ENCODE results near the gene ATF5. TPM values are rescaled to one million over a fixed set of nuclear protein-coding genes. Genes with fewer than 3 reads are reported as not detected.
"Not testable (repeated sequence)": the region's sequence is repeated elsewhere in the genome, so short reads cannot be mapped to it uniquely, and the experiment has no call there.

ATF5 gene
- total RNA-seq, 2 donors from 2014 or later, result 52.3 to 73.6 TPM

- H3K9me3 Mint-ChIP-seq; DNase-seq; H3K27me3 Mint-ChIP-seq (ENCODE audit: low read depth); ATAC-seq (replicated peaks in 1 of 2); H3K4me3 Mint-ChIP-seq; H3K27ac Mint-ChIP-seq; H3K4me1 Mint-ChIP-seq (ENCODE audit: low read depth); H3K36me3 Mint-ChIP-seq (ENCODE audit: insufficient read depth in 2 of 2): not testable (repeated sequence)
These were observed 32.0 kb downstream of the ATF5 start, which contains the start of gene SIGLEC11 for GRCh38 chr19:49960980-49961379. TSS of gene SIGLEC11 (minus strand) at chr19:49961172. CDS start at chr19:49961081, 91 bp downstream.

- Mint-ChIP-seq H3K4me3 (no peak overlapping the region), H3K27me3 (ENCODE audit: low read depth) (no peaks in the 10 kb centered on the region), H3K9me3 (no peaks in the 10 kb centered on the region), H3K27ac (no peak overlapping the region), H3K4me1 (ENCODE audit: low read depth) (no peaks in the 10 kb centered on the region), H3K36me3 (ENCODE audit: insufficient read depth in 2 of 2) (no peaks in the 10 kb centered on the region)
- ATAC-seq (replicated peaks in 1 of 2), result no peak
- no peak for DNase-seq
These were observed 39.4 kb downstream of the ATF5 start for GRCh38 chr19:49968279-49968922.

GRCh38 chr19:49969355-49969754, 40.4 kb downstream of the ATF5 start:
- not testable (repeated sequence) for H3K27me3 Mint-ChIP-seq (ENCODE audit: low read depth); H3K9me3 Mint-ChIP-seq; DNase-seq; H3K4me1 Mint-ChIP-seq (ENCODE audit: low read depth); H3K4me3 Mint-ChIP-seq; H3K27ac Mint-ChIP-seq; ATAC-seq (replicated peaks in 1 of 2); H3K36me3 Mint-ChIP-seq (ENCODE audit: insufficient read depth in 2 of 2)

GRCh38 chr19:49971991-49972411, 43.0 kb downstream of the ATF5 start:
- DNase-seq (no peak), ATAC-seq (replicated peaks in 1 of 2) (no peak)
- Mint-ChIP-seq H3K4me1 (ENCODE audit: low read depth) (no peaks in the 10 kb centered on the region), H3K36me3 (ENCODE audit: insufficient read depth in 2 of 2) (peaks cover 2% of the 10 kb centered on the region in 2 donors), H3K27ac (no peak overlapping the region), H3K9me3 (no peaks in the 10 kb centered on the region), H3K27me3 (ENCODE audit: low read depth) (no peaks in the 10 kb centered on the region), H3K4me3 (no peak overlapping the region)

- H3K9me3 Mint-ChIP-seq, result no peaks in the 10 kb centered on the region
These were observed 43.8 kb downstream of the ATF5 start for GRCh38 chr19:49972841-49973240.

GRCh38 chr19:49973987-49974386, 45.0 kb downstream of the ATF5 start:
- Mint-ChIP-seq H3K27me3 (ENCODE audit: low read depth) (no peaks in the 10 kb centered on the region), H3K27ac (no peak overlapping the region), H3K4me3 (no peak overlapping the region), H3K4me1 (ENCODE audit: low read depth) (no peaks in the 10 kb centered on the region), H3K36me3 (ENCODE audit: insufficient read depth in 2 of 2) (peaks cover 2% of the 10 kb centered on the region in 2 donors), H3K9me3 (no peaks in the 10 kb centered on the region)
- ATAC-seq (replicated peaks in 1 of 2) (no peak), DNase-seq (no peak)

More at GRCh38 chr19:49972841-49973240, 43.8 kb downstream of the ATF5 start:
- Mint-ChIP-seq H3K4me3 (no peak overlapping the region), H3K27ac (no peak overlapping the region), H3K27me3 (ENCODE audit: low read depth) (no peaks in the 10 kb centered on the region), H3K4me1 (ENCODE audit: low read depth) (no peaks in the 10 kb centered on the region), H3K36me3 (ENCODE audit: insufficient read depth in 2 of 2) (peaks cover 2% of the 10 kb centered on the region in 2 donors)
- no peak for DNase-seq
- ATAC-seq (replicated peaks in 1 of 2), result no peak

- Mint-ChIP-seq H3K4me1 (ENCODE audit: low read depth) (no peaks in the 10 kb centered on the region), H3K27ac (no peak overlapping the region), H3K4me3 (no peak overlapping the region), H3K36me3 (ENCODE audit: insufficient read depth in 2 of 2) (peaks cover 2% of the 10 kb centered on the region in 2 donors), H3K9me3 (no peaks in the 10 kb centered on the region), H3K27me3 (ENCODE audit: low read depth) (no peaks in the 10 kb centered on the region)
- ATAC-seq (replicated peaks in 1 of 2), result no peak
- no peak for DNase-seq
These were observed 46.0 kb downstream of the ATF5 start for GRCh38 chr19:49975051-49975450.

- Mint-ChIP-seq H3K9me3 (no peaks in the 10 kb centered on the region), H3K27me3 (ENCODE audit: low read depth) (no peaks in the 10 kb centered on the region), H3K36me3 (ENCODE audit: insufficient read depth in 2 of 2) (peaks cover 2% of the 10 kb centered on the region in 2 donors), H3K4me1 (ENCODE audit: low read depth) (no peaks in the 10 kb centered on the region), H3K4me3 (no peak overlapping the region), H3K27ac (no peak overlapping the region)
- no peak for DNase-seq
- no peak for ATAC-seq (replicated peaks in 1 of 2)
These were observed 47.5 kb downstream of the ATF5 start for GRCh38 chr19:49976496-49976895.

GRCh38 chr19:49977076-49977475, 48.1 kb downstream of the ATF5 start:
- no peaks in the 10 kb centered on the region for H3K4me1 Mint-ChIP-seq (ENCODE audit: low read depth)
- no peak overlapping the region for H3K4me3 Mint-ChIP-seq
- no peak for ATAC-seq (replicated peaks in 1 of 2)
- H3K36me3 Mint-ChIP-seq (ENCODE audit: insufficient read depth in 2 of 2), result peaks cover 4 to 5% of the 10 kb centered on the region in 2 donors
- H3K9me3 Mint-ChIP-seq, result no peaks in the 10 kb centered on the region
- DNase-seq, result no peak
- H3K27me3 Mint-ChIP-seq (ENCODE audit: low read depth), result no peaks in the 10 kb centered on the region
- H3K27ac Mint-ChIP-seq, result no peak overlapping the region

- Mint-ChIP-seq H3K4me3 (no peak overlapping the region), H3K4me1 (ENCODE audit: low read depth) (no peaks in the 10 kb centered on the region)
- ATAC-seq (replicated peaks in 1 of 2), result no peak
These were observed 48.9 kb downstream of the ATF5 start for GRCh38 chr19:49977881-49978280.

GRCh38 chr19:49978324-49978723, 49.3 kb downstream of the ATF5 start:
- H3K36me3 Mint-ChIP-seq (ENCODE audit: insufficient read depth in 2 of 2), result peaks cover 4 to 5% of the 10 kb centered on the region in 2 donors

More at GRCh38 chr19:49977881-49978280, 48.9 kb downstream of the ATF5 start:
- Mint-ChIP-seq H3K27me3 (ENCODE audit: low read depth) (no peaks in the 10 kb centered on the region), H3K27ac (no peak overlapping the region), H3K36me3 (ENCODE audit: insufficient read depth in 2 of 2) (peaks cover 4 to 5% of the 10 kb centered on the region in 2 donors), H3K9me3 (no peaks in the 10 kb centered on the region)
- DNase-seq, result no peak

GRCh38 chr19:49981603-49982593, 52.9 kb downstream of the ATF5 start:
- Mint-ChIP-seq H3K27me3 (ENCODE audit: low read depth) (no peaks in the 10 kb centered on the region), H3K4me3 (no peak overlapping the region), H3K9me3 (no peaks in the 10 kb centered on the region), H3K27ac (no peak overlapping the region), H3K4me1 (ENCODE audit: low read depth) (peaks cover 12% of the 10 kb centered on the region), H3K36me3 (ENCODE audit: insufficient read depth in 2 of 2) (peaks cover 4 to 5% of the 10 kb centered on the region in 2 donors)
- DNase-seq, result no peak
- ATAC-seq (replicated peaks in 1 of 2), result no peak

More at GRCh38 chr19:49978324-49978723, 49.3 kb downstream of the ATF5 start:
- Mint-ChIP-seq H3K27ac (no peak overlapping the region), H3K4me3 (no peak overlapping the region), H3K9me3 (no peaks in the 10 kb centered on the region), H3K4me1 (ENCODE audit: low read depth) (no peaks in the 10 kb centered on the region), H3K27me3 (ENCODE audit: low read depth) (no peaks in the 10 kb centered on the region)
- DNase-seq (no peak), ATAC-seq (replicated peaks in 1 of 2) (no peak)
